GM19468 (cell line): ENCODE measurements around the gene HOXD8.

Experiments
- ATAC-seq: cut with Tn5 transposase; IDR thresholded peaks from one replicate; pipeline ENCODE4 v1.9.1; 2021; ENCODE audit warnings: mild to moderate bottlenecking, moderate library complexity, moderate number of reproducible peaks; ENCODE audit not compliant: unreplicated experiment; ENCODE audit errors: extremely low read depth

HOXD8 gene

DNA sequence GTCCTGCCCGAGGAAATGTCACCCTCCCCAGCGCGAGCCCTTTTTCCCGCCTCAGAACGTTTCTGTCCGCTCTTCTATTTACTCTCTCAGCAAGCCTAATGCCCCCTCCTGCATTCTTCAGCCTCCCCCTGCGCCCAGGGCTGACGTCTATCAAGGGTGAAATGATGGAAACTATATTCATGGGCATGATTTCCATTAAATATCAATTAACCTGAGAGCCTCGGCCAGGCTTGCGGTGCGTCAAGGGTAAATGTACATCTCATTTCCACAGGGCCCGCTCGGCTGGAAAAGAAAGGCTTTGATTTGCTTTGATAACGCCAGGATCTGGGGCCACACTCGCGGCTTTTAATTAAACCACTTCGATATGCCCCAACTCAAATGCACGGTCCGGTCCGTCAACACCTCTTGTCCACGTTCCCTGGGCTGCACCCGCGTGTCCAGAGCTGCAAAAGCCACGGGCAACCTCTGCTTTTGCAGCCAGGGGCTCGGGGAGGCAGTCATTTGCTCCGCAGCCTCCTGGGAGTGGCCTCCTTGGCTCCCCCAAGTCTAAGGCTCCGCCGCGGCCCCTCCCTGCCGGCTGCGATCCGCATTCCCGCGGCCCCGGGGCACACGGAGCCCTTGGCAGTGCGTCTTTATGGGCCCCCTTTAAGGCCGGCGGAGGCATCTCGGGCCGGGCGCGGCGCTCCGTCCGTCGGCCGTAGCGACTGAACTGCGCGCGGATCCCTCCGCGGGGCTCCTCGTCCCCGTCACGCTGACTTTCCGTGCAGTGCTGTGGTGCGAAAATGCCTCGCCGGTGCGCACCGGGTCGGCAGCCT is at the start of gene HOXD8:
TSS of gene HOXD8 (plus strand) at position 724 of the 815 bp plus-strand sequence. CDS start 662 bp downstream, outside the sequence.
- no peak for ATAC-seq

DNA sequence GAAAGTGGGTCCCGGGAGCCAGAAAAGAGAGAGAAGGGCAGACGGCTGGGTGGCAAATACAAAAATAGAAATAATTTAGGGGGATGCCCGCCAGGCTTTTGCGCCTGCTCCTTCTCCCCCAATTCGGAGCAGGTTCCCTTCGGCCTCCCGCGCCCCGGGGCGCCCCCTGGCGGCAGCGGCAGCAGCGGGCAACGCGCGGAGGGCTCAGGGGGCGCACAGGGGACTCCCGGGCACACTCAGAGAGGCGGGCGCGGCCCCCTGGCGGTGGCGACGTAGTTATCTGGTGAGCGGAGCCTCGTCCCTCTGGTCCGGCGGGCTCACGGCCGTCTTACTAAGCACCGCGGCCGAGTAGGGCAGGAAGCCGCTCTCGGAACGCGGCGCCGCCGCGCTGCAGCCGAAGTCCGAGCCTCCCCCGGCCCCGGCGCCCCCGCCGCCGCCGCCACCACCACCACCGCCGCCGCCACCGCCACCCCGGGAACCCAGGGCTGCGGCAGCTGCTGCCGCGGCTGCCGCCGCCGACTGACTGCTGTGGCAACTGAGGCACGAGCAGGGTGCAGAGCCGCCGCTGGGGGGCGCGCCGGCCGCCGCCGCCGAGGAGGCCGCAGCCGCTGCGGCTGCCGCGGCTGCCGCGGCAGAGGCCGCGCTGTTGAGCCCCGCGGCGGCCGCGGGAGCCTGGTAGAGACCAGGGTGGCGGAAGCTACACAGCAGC is 49.5 kb upstream of the HOXD8 start:
- no peak for ATAC-seq

DNA sequence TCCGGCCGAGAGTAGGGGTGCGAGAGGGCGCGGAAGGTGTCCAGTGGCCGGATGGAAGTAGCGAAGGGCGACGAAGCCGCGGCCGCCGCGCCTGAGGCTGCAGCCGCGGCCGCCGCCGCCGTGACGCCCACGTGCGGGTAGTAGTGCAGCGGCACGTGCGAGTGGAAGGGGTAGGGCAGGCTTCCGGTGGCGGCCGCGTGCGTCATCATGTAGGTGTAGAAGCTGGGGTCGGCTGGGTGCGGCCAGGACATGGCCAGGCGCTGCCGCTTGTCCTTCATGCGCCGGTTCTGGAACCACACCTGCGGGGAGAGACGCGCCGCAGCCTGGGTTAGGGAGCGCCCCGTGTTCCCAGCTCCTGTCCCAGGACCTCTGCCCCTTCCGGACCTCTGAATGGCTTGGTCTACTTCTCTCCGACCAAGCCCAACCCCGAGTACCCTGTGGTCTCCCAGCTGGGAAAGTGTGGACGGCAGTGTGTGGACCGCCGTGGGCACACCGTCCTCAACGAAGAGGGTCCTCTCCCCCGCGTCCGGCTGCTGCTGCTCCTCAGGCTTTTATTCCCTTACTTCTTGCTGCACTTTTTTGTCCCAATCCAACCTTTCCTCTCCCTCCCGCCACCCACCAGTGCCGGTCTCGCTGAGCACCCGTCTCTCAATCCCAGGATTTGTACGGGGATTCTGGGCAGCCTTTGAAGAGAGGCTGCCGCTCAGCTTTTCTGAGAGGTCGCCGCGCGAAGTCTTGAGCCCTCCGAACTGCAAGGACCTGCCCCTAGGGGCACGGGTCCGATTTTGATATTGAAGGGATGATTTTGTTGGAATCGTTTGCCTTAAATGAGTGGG is 48.7 kb upstream of the HOXD8 start:
- ATAC-seq = no peak

DNA sequence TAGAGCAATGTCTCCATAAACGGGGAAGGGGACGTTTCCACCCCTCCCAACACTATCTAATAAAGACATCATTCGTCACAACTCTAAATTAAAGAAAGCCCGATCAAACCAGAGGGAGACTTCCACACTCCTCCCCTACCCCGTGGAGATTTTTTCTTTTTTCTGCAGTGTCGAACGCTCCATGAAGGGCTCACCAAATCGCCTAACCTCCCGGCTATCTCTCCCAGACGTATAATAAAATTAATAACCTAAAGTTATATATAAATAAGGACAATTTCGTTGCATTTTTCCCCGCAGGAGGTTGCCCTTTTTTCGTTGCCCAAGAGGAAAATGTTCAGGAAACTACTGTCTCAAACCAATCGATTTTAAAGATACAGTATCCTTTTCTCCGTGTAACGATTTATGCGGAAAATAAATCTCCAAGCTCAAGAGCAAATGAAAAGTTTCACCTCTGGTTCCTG is 48.1 kb upstream of the HOXD8 start:
- no peak for ATAC-seq

DNA sequence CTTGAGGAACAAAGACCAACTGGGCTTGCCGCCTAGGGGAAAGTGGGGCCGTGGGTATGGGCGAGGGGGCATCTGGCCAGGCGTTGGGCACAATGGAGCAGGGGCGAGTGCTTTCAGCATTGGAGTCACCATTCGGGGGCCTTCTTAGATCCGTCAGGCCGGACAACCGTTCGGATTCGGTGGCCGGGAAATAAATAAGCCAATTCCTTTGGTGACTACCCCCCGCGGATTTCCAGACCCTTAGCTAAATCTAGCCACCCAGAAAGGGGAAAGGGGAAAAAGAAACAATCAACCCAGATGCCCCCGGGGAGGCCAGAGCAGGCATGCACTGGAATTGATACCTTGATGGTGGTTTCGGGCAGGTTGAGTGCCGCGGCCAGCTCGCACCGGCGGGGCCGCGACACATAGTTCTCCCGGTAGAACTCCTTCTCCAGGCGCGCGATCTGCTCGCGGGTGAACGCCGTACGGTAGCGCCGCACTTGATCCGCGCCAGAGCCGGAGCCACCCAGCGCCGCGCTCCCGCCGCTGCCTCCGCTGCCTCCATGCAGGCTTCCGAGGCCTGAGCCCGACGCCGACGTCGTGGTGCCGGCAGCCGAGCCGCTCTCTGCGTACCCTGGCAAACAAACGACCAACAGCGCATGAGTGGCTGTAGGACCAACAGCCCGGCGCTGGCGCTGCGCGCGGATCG is 47.5 kb upstream of the HOXD8 start:
- ATAC-seq = no peak

DNA sequence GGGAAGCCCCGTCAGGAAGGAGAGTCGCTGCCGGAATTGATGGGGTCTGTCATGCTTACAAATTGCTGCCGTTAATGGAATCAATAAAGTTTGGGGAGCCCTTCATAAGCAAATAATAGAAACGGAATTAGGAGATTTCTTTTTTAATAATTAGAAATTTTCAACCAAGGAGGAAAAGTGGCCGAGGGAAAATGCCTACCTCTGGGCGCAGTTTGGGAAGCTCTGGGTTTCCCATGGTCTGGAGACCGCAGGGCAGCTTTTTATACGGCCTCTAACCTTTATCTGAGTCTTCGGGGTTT is 47.0 kb upstream of the HOXD8 start:
- ATAC-seq = no peak

DNA sequence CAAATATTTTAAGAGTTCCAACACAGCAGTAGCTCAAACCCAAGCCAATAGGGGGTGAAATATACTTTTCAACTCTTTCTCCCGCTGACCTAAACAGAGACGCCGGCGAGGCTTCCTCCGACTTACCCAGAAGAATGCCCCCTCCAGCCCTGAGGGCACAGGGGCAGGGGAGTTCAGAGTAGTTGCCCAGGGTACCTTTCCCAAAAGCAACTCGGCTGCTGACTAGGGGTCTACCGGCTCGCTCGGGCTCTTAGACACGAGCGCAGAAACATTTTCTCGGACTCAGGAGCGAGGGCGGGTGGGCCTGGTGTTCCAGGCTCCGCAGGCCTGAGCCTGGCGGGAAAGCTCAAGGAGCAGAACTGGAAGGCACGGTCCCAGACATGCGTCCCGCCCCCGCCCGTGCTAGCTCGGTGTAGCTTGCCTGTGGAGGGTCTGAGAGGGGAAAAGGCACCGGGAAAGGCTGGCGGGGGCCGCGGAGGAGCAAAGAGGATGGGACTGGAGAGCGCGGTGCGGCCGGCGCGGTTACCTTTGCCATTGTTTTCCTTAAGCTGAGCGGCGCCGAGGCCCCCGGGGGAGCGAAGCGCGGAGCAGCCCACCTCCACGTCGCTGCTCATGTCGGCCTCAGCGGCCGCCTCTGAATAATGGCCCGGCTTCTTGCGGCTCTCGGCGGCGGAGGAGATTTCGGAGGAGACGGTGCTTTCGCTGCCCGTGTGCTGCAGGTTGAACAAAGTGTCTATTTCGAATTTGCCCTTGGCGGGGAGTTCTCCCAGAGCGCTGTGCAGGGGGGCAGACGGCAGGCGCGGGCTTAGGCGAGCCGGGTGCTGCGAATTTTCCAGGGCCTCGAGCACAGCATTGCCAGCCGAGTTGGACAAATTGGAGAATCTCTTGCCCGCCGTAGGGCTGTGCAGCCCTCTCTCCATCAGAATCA is 46.4 kb upstream of the HOXD8 start:
- no peak for ATAC-seq

DNA sequence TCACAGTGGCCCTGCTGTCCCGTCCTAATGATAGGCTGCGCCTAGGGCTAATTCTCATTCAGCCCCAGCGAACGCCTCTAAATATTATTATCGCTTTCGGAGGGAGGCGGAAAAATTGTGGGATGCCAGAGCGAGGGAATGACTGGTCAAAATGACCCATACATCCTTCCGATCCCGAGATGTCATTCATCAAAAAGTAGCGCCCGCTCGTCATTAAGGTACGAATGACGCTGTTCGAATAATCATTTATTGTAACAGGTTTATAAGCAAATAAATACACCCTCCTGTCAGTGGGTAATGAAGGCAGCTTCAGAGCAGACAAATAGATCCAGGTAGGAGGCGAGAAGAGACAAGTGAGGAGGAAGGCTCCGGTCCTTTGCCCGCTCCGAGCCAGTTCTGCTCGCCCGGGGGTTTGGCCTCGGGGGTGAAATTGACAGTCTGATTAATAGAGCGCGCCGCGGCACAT is 45.7 kb upstream of the HOXD8 start, which contains the start of gene EVX2:
TSS of gene EVX2 (minus strand) at position 167 of the 466 bp plus-strand sequence. CDS start 186 bp downstream, outside the sequence.
- no peak for ATAC-seq

DNA sequence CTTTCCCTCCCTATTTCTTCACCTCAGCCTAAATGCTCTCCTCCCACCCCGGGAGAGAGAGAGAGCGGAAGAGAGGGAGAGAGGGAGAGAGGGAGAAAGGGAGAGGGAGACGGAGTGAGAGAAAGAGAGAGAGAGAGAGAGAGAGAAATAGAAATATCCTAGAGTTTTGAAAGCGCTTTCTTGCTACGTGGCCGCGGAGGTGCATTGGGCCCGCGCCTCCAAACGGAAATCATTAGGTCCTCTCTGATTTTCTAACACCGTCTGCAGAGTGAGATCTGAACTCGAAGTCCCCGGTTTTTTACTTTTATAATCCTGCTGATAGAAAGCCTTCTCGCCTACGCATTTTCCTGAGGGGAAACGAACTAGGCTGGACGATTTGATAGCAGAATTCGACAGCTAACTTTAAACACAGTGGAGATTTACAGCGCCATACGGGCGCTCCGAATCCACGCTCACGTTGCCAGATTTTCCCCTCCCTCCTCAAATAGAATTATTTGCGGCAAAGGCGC is 44.8 kb upstream of the HOXD8 start:
- ATAC-seq = no peak

DNA sequence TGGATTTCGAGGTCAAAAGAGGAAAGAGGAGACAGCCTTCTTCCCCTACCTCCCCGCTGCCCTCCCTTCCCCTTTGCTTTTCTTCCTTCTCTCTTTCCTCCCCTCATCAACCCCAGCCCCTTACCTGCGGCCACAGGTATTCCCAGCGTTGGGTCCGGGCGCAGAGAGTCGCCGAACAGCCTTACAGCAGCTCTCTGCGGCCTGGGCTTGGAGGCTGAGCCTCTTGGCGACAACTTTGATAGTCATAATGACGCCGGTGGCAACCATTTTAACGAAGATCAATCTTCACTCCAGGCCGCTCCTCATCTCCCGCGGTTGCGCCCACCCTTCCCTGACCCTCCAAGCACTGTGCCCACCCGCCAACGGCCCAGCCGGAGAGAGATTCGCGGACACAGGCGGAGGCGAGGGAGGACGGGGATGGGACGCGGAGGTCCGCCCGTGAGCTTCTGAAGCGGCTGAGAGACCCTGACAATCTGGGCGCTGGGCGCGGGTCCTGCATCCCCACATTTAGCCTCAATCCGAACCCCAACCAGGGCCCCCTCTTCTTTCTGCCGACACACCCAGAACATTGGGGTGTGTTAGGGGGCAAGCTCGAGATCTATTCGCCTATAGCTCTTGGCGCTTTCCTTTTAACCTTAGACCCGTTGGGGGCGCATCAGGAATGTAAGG is 44.3 kb upstream of the HOXD8 start:
- no peak for ATAC-seq

DNA sequence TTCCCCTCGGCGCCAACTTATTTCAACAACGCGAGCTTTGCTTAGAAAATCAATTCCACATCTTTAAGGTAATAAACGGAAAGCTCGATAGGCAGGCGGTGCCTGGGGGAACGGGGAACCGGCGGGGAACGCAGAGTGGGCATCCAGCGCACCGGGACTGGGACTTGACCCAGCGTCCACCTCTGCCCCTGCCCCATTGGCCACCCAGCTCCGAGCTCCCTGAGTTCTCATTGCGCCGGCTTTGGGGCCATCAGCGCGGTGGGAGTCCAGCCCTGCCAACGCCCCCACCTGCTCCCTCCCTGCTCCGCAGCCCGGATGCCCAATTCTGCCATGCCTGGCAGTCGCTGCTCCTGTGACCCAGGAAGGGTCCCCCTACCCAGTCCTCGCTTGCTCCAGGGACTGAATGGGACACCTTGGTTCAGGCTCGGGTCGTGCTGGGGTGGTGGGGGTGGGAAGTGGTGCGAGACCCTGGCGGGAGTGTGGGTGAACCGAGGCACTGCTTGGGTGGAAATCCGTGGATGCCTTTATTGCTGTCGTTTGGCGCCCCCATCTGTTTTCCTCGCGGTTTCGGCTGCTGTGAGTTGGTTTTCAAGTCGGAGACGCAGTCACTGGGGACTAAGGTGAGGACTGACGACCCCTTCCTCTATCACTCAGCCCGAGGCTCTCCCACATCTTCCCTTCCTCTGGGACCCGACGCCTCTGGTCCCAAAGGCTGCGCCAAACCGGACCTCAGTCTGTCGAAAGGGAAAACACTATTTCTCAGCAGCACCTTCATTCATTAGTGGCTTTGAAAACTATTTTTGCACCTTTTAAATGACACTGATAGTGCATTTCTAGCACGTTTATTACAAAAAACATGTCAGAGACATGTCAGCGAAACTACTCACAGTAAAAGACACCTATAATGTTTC is 43.4 kb upstream of the HOXD8 start:
- ATAC-seq = no peak

DNA sequence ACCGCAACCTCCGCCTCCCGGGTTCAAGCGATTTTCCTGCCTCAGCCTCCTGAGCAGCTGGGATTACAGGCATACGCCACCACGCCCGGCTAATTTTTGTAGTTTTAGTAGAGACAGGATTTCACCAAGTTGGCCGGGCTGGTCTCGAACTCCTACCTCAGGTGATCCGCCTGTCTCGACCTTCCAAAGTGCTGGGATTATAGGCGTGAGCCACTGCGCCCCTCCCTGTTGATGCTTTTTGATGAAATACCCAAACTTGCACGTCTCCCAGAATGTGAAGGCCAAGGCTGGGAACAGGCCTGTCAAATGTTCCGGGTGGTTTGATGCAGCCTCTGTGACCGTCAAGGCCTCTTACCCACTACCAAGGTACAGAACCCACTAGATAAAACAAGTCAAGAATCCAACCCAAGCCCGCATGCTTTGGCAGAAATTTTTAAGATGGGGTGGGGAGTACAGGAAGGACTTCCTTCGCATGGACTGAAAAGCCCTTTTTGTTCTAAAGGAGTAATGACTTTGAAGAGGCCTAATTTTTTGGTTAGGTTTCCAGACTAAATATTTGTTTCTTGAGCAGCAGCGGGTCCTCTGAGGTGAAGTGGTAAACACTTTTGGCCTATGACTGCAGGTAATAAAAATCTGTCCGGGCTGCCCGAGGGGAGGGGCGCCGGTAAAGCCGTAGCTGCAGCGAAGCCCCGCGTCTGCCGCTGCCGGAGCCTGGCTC is 42.0 kb upstream of the HOXD8 start:
- no peak for ATAC-seq

DNA sequence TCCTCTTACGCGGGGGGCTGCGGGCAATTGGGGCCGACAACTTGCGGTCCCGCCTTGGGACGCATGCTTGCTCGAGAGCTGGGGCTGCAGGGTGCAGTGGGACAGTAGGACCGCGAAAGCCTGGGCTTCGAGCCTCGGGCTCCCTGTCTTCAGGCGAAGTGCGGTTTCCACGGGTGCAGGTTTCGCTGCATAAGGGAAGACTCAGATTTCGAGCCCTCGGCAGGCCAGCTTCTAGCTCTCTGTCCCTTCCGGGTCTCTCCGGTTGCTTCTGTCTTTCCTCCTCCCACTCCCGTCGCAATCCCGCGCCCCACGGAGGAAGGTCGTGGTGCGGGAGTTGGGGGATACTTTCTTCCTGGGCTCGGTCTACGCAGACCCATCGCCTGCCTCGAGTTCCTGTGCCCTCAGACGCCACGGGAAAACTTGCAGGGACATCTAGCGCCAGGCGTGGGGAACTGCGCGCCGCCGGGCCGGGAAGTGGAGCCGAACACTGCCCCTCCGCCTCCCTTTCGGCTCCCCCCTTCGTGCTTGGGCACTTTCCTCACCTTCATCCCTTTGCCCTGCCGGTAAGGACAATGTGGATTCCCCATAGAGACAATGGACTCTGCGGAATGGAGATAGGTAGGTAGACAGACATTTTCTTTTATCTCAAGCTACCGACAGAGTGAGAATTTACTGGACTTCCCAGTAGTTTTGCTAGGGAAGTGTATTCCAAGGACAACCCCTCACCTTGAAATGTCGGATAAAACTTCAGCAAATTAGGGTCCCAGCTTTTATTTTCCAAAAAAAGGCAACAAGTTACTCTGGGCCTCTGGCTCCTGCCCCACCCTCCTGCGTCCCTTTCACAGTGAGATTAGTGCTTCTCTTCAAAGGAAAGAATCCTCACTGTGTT is 41.2 kb upstream of the HOXD8 start:
- ATAC-seq = no peak

DNA sequence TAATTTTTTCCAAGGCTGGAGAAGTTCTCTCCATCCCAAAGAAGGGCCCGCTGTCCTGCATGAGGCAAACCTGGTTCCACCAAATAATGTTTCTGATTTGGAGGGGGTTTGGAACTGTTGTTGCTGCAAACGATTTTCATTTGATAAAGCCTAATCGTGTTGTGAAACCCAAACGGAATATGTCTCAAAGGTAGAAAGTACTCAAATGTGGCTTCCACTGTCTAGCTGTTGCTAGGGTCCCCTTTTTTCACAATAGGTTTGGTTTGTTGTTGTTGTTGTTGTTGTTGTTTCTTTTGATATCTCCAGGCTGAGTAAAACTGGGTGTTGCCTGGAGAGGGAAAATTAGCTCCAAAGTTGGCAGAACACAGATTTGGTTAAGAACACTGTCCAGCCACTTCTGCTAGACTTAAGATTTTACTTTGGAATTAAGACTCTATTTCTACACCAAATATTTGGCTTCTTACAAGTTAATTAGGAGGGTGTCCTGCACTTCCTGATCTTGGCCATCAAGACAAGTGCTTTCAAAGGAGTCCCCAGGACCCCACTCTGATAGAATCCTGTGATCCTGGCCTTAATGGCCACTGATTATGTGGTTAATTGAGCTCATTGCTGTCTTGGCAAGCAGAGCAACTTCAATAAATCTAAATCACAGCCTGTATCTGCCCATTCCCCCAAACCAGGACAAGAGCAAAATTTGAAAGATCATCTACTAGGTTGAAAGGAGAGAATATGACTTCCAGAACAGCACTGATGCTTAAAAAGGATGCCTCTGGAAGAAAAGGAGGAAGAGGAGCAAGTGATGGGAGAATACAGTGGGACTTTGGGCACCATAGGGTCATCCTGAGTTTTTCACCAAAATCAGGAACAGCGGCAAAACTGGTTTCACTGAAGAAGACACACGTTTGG is 40.3 kb upstream of the HOXD8 start:
- no peak for ATAC-seq
